NCI-H526 treated with DMSO at 0.1 percent for 48 hours (cell line): ENCODE results near the gene INKA1.
"Not testable (repeated sequence)": the region's sequence is repeated elsewhere in the genome, so short reads cannot be mapped to it uniquely, and the experiment has no call there.

ENCODE experiments used
- DNase-seq: peaks from one replicate; lab custom pipeline; 2025; lab: John Stamatoyannopoulos, UW

INKA1 gene

DNA sequence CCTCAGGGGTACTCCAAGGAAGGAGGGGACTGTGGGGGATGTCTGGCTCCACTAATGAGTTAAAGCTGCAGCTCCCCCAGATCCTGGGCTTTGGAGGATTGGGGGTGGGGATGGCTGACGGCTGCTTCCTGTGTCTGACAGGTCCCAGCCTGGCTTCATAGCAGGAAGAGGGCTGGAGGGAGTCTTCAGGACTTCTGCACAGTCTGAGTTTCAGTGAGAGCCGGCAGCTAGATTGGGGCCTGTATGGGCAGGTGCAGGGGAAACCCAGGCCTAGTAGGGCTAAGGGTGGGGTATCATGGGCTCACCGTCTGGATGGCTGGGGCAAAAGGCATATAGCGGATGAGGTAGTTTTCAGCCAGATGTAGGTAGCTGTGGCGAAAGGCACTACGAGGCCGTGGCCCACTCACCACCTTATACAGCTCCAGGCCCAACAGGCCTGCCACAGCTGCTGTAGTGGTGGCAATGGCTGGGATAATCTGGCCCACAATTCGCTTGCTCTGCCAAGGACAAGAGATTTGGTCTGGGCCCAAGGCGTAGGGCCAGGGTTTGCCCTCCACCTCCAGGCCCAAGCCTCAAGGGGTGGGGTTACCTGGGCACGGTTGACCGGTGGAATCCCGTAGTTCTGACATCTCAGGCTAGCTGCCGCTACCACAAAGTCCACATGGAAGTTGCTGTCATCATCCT lies 4.5 kb downstream of the INKA1 start:
- DNase-seq: no peak

DNA sequence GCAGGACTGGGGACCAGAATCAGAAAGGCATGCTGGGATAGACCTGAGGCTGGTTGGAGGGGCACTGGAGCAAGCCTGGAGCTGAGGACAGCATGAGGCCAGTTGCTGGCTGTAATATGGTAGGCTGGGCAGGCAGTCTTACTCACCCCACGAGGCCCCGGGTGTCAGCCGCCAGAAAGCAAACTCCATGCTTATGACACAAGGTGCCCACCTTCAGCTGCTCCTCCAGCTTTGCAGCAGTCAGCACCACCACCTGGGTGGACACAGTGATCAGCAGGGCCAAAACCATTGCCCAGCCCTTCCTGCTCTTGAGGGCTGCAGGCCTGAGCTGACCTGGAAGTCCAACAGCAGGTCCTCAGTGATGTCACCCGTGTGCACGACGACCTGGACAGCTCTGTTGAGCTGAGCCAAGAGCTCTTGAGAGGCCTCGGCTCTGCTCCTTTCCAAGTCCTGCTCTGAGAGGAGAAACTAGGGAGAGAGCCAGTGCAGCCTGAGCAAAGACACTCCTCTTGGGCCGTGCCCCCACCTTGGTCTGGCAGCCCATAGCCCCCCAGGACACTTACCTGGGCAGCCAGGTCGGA lies 9.9 kb downstream of the INKA1 start:
- no peak for DNase-seq

DNA sequence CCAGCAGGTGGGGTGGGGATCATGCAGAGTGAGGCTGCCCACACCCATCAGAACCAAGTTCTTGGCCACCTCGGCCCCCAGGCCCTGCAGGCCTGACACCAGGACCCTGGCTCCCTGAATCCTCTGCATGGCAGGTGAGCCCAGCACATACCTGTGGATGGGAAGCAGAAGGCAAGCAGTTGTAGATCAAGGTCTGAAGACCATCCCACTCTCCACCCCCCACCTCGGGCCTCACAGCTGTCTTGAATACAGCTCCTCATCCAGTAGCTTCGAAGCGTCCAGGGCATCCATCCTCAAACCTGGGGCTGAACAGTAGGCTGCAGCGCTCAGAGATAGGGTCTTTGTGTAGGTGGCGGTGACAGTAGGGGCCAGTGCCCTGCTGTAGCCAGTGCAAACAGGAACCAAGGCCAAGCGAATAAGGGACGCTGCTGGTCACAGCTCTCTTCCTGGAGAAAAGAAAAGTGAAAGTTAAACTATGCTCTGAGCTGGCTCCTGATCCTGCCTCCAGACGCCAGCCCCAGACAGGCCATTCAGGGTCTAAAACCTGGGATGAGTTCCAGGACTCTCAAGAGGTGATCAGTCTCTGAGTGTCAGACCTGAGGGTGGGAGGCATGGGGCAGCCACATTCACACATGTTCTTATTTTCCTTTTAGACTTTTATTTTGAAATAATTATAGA lies 10.6 kb downstream of the INKA1 start, which contains the start of gene UBA7:
Gene UBA7, minus strand, starts transcription at position 457 of the 678 bp plus-strand sequence. Its CDS starts 166 bp downstream, at position 291.
- no peak for DNase-seq

- DNase-seq: not testable (repeated sequence)
Measured at GRCh38 chr3:49823131-49823530, 20.1 kb downstream of the INKA1 start.

DNA sequence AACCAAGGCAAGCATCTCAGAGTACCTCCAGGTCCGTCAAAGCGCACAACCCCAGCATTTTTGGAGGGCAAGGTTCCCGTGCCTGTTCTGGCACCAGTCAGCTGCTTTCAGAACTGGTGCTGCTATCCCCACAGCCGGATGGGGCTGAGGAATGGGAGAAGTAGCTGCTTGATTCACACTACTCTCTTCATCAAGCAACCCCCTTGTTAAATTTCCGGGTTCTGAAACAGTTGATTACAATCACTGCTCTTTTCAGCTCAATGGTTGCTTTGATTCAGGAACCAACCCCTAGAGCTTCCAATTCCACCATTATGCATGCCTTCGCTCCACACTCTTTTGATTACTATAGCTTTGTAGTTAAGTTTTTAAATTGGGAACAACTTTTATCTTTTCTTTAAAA lies 23.0 kb downstream of the INKA1 start:
- no peak for DNase-seq

DNA sequence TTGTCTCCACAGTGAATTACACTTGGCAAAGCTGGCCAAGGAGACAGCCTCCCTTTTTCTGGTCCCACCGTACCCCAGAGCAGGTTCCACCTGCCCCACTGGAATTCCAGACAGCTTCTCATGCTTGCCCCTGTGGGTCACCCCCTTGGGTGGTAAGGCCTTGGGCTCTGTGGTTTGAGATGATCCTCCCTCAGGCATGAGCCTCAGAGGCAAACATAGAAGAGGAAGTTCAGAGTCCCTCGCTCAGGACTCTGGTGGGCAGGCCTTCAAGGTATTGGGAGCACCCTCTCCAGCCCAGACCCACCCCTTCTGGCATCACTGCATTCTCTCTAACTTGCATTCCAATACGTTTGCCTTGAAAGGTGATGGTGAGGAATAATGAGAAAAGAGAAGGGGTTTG lies 28.3 kb downstream of the INKA1 start:
- DNase-seq: no peak

DNA sequence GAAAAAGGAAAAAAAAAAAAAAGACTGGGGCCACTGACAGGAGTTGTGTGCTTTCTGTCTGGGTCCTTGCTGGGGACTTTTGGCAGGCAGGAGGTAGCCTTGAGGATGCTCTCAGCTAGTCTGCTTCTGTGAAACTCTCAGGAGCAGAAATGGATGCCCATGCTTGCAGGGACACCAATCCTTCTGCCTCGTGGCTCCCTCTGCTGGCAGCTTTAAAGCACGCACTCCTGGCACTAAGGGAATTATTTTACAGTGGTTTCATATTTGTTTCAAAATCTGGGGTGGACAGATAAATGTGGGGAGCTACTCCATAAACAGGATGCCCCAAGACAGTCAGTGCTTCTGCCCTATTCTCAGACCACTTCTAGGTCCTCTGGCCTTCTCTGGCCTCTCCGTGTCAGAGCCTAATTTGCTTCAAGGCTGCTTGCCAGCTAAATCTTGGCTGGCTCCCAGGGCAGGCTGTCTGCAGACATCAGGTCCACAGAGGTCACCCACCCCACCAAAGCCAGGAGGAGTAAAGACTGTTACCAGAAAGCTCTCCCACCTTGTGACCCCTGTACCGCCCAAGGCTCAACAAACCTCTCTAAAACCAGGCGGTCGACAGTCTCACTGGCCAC lies 36.2 kb downstream of the INKA1 start:
- DNase-seq: peak; percentile 22

- DNase-seq: no peak
Measured at GRCh38 chr3:49840388-49840787, 37.3 kb downstream of the INKA1 start.

DNA sequence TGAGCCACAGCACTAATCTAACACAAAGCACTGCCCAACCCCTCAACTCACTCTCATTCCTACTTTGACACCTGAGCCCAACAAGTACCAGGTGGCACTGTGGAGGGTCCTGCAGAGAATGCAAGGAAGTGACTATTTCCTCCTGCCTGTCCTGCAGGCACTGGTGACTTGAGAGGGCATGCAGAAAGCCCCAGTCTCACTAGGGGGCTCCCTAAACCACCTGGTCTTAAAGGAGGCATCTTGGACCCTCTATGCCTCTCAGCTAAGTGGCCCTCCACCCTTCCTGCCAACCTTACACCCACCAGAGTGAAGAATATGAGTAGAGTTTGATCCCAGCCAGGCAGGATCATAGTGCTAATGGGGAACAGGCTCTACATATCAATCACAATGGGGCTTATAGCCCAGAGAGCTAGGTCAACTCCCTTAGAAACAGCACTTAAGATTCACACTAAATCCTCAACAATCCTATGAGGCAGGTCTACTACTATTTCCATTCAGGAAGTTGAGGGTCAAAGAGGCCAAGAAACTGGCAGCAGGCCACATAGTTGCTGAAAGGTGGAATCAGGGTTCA lies 38.1 kb downstream of the INKA1 start:
- DNase-seq: peak; percentile 12

- DNase-seq: no peak
Measured at GRCh38 chr3:49841806-49842205, 38.7 kb downstream of the INKA1 start.

DNA sequence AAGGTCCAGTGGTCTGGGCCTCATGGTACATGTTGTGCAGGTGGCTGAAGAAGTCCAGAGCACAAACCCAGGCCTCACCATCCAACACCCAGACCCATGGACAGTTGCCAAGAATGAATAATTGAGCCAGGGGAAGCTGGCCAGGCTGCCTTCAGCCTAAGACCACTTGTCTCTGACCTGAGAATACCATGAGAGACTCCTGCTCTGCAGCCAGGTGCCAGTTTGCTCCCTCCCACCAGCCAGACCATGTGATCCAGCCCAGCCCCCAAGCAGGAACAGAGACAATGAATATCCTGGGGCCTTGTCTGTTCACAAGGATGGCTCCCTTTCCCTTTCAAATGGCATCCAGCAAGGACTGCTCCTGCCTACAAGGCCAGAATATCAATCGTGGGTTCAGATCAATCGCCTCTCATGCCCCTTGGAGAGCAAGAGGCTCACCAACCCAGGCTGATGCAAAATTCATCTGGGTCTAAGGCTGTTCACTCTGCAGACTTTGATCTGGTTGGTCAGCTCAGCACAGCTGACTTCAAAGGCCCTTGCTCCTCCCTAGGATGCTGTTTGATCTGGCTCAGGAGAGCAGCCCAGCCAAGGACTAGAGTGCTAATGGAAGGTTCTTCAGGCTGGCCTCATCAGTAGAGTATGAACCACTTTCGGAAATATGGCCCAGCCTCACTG lies 39.9 kb downstream of the INKA1 start:
- DNase-seq: no peak

- no peak for DNase-seq
Measured at GRCh38 chr3:49844464-49845183, 41.6 kb downstream of the INKA1 start.

GRCh38 chr3:49845694-49846093 lies 42.6 kb downstream of the INKA1 start:
- DNase-seq: no peak
